ENCODE measurements around the gene HTR4.

HTR4 gene

DNA sequence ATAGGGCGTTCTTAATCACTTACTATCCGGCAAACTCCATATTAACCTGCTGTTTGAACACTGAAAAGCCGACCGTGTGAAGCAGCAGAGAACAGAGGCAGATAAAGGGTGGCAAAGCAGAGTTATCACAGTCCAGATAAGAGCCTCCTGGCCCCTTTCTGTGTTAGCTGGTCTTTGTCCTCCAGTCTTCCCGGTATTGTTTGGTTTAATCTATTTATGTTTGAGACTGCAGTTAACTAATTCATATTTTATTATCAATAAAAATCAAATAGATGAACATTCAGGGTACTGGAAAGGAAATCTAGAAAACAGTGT is 6.0 kb upstream of the HTR4 start:
- peaks cover 36 to 57% of the 10 kb centered on the region in 2 experiments for H3K27me3 ChIP-seq (ENCODE audit: control insufficient read depth in 1 of 2, insufficient read depth in 1 of 2, low read length in 2 of 2)
- H3K9me3 ChIP-seq (ENCODE audit: control insufficient read depth, low read length) = no peaks in the 10 kb centered on the region
- no peak overlapping the region for H2AFZ ChIP-seq (ENCODE audit: low read depth, low read length)
- no peak for DNase-seq
- no peak overlapping the region for H3K27ac ChIP-seq (ENCODE audit: low read length, poor library complexity, severe bottlenecking)
- no peaks in the 10 kb centered on the region for H3K4me1 ChIP-seq (ENCODE audit: control insufficient read depth, insufficient read depth, low read depth, low read length)
- no peaks in the 10 kb centered on the region for H3K79me1 ChIP-seq (replicated peaks; ENCODE audit: low read length, poor library complexity, severe bottlenecking)
- no peak overlapping the region for H3K4me3 ChIP-seq (ENCODE audit: insufficient read depth in 1 of 2, low read depth in 1 of 2, low read length in 2 of 2)
- H3K4me2 ChIP-seq (ENCODE audit: low read length, poor library complexity, severe bottlenecking) = no peak overlapping the region
- no peak overlapping the region for H3K23ac ChIP-seq (ENCODE audit: low read length in 2 of 2)
- no peak overlapping the region for H4K8ac ChIP-seq (ENCODE audit: low read length)
- no peak overlapping the region for H3K9ac ChIP-seq (ENCODE audit: low read length)
- H3K18ac ChIP-seq (ENCODE audit: low read depth in 1 of 2, low read length in 2 of 2) = no peak overlapping the region
- no peaks in the 10 kb centered on the region for H3K36me3 ChIP-seq (ENCODE audit: control insufficient read depth in 1 of 2, insufficient read depth in 2 of 2, low read depth in 1 of 2, low read length in 2 of 2)
- H2AK5ac ChIP-seq (ENCODE audit: low read length, severe bottlenecking) = no peak overlapping the region
- WGBS = 65% methylated on average over 3 of the region's 5 CpGs
- H3K4ac ChIP-seq (ENCODE audit: low read depth in 1 of 2, low read length in 2 of 2) = no peak overlapping the region
- no peak overlapping the region for H2BK12ac ChIP-seq (ENCODE audit: low read length in 2 of 2)
- no peak overlapping the region for H2BK5ac ChIP-seq (ENCODE audit: low read depth, low read length, poor library complexity, severe bottlenecking)
- H4K91ac ChIP-seq (ENCODE audit: low read length) = no peak overlapping the region
- no peak overlapping the region for H3K14ac ChIP-seq (ENCODE audit: low read length in 2 of 2)
- no peak overlapping the region for H2BK15ac ChIP-seq (ENCODE audit: low read depth, poor library complexity, severe bottlenecking)
- H2BK120ac ChIP-seq (ENCODE audit: low read depth, low read length) = no peak overlapping the region

DNA sequence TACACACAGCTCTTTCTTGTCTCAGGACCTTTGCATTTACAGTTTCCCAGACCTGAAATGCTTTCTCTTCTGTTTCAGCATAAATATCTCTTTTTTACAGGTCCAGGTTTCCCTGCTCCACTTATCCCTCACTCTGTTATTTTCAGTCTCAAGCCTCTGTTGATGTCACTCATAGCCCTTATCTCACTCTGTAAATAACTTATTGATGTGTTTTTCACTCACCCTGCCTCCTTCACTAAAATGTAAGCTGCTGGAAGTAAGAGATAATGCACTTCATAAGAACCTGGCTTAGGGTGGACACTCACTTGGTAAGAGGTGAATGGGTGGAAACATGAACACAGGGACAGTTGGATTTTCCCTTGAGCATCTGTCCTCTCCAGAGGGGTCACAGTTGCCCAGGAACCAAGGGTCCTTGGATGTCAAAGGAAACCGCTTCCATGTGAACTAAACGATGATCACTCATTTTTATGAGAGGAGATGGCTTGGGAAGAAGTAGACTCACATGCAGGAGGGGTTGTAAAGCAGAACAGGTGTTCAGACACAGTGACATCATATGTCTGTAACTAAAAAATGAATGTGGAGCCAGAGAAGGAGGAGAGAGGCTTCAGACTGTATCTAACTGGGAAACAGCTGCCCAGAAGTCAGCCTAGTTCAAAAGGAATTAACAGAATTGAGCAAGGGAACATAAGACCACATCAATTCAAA is 5.5 kb upstream of the HTR4 start:
- no peak overlapping the region for H3K4me3 ChIP-seq (ENCODE audit: insufficient read depth in 1 of 2, low read depth in 1 of 2, low read length in 2 of 2)
- H2BK120ac ChIP-seq (ENCODE audit: low read depth, low read length) = no peak overlapping the region
- peaks cover 41 to 62% of the 10 kb centered on the region in 2 experiments for H3K27me3 ChIP-seq (ENCODE audit: control insufficient read depth in 1 of 2, insufficient read depth in 1 of 2, low read length in 2 of 2)
- H3K4ac ChIP-seq (ENCODE audit: low read depth in 1 of 2, low read length in 2 of 2) = no peak overlapping the region
- H3K9ac ChIP-seq (ENCODE audit: low read length) = no peak overlapping the region
- no peak overlapping the region for H4K8ac ChIP-seq (ENCODE audit: low read length)
- 78% methylated on average over 2 of the region's 2 CpGs for WGBS
- no peaks in the 10 kb centered on the region for H3K9me3 ChIP-seq (ENCODE audit: control insufficient read depth, low read length)
- H3K23ac ChIP-seq (ENCODE audit: low read length in 2 of 2) = no peak overlapping the region
- no peak overlapping the region for H3K27ac ChIP-seq (ENCODE audit: low read length, poor library complexity, severe bottlenecking)
- no peak overlapping the region for H3K14ac ChIP-seq (ENCODE audit: low read length in 2 of 2)
- H4K91ac ChIP-seq (ENCODE audit: low read length) = no peak overlapping the region
- DNase-seq = no peak
- H2AFZ ChIP-seq (ENCODE audit: low read depth, low read length) = no peak overlapping the region
- no peaks in the 10 kb centered on the region for H3K4me1 ChIP-seq (ENCODE audit: control insufficient read depth, insufficient read depth, low read depth, low read length)
- no peak overlapping the region for H2BK5ac ChIP-seq (ENCODE audit: low read depth, low read length, poor library complexity, severe bottlenecking)
- H2BK12ac ChIP-seq (ENCODE audit: low read length in 2 of 2) = no peak overlapping the region
- no peaks in the 10 kb centered on the region for H3K36me3 ChIP-seq (ENCODE audit: control insufficient read depth in 1 of 2, insufficient read depth in 2 of 2, low read depth in 1 of 2, low read length in 2 of 2)
- no peak overlapping the region for H2BK15ac ChIP-seq (ENCODE audit: low read depth, poor library complexity, severe bottlenecking)
- H3K4me2 ChIP-seq (ENCODE audit: low read length, poor library complexity, severe bottlenecking) = no peak overlapping the region
- H3K18ac ChIP-seq (ENCODE audit: low read depth in 1 of 2, low read length in 2 of 2) = no peak overlapping the region
- no peaks in the 10 kb centered on the region for H3K79me1 ChIP-seq (replicated peaks; ENCODE audit: low read length, poor library complexity, severe bottlenecking)
- no peak overlapping the region for H2AK5ac ChIP-seq (ENCODE audit: low read length, severe bottlenecking)

DNA sequence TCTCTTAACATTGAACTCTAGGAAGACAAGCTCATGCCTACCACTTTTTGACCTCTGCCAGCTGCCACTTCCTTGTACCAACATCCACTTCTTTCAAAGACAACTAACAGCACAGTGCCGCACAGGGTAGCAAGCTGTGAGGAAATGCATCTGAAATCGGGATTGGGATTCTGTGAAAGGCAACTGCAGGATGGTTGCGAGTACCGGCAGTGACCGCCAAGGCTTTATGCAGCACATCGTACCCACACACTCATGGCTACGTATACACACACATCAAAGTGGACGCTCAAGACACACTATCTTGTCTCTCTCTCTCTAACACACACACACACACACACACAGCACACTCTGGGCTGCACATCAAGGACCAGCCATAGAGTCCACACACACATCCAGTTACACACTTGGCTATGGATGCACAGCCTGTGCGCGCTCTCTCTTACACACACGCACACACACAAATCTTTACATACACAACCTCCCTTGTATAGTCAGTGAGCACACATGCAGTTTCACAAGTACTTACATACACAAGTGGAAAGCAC is 964 bp downstream of the HTR4 start:
- Histone ChIP-seq H3K9ac (ENCODE audit: low read length) (no peak overlapping the region), H2AK5ac (ENCODE audit: low read length, severe bottlenecking) (no peak overlapping the region), H2BK5ac (ENCODE audit: low read depth, low read length, poor library complexity, severe bottlenecking) (no peak overlapping the region), H3K18ac (ENCODE audit: low read depth in 1 of 2, low read length in 2 of 2) (no peak overlapping the region), H3K9me3 (ENCODE audit: control insufficient read depth, low read length) (no peaks in the 10 kb centered on the region), H3K36me3 (ENCODE audit: control insufficient read depth in 1 of 2, insufficient read depth in 2 of 2, low read depth in 1 of 2, low read length in 2 of 2) (no peaks in the 10 kb centered on the region), H2BK12ac (ENCODE audit: low read length in 2 of 2) (no peak overlapping the region), H2BK15ac (ENCODE audit: low read depth, poor library complexity, severe bottlenecking) (no peak overlapping the region), H3K14ac (ENCODE audit: low read length in 2 of 2) (no peak overlapping the region), H4K91ac (ENCODE audit: low read length) (no peak overlapping the region), H3K23ac (ENCODE audit: low read length in 2 of 2) (no peak overlapping the region), H3K4me2 (ENCODE audit: low read length, poor library complexity, severe bottlenecking) (no peak overlapping the region), H3K4ac (ENCODE audit: low read depth in 1 of 2, low read length in 2 of 2) (no peak overlapping the region), H4K8ac (ENCODE audit: low read length) (no peak overlapping the region), H3K27ac (ENCODE audit: low read length, poor library complexity, severe bottlenecking) (no peak overlapping the region), H3K4me3 (ENCODE audit: insufficient read depth in 1 of 2, low read depth in 1 of 2, low read length in 2 of 2) (no peak overlapping the region), H2AFZ (ENCODE audit: low read depth, low read length) (no peak overlapping the region), H2BK120ac (ENCODE audit: low read depth, low read length) (no peak overlapping the region), H3K79me1 (replicated peaks; ENCODE audit: low read length, poor library complexity, severe bottlenecking) (no peaks in the 10 kb centered on the region), H3K4me1 (ENCODE audit: control insufficient read depth, insufficient read depth, low read depth, low read length) (peaks cover 4% of the 10 kb centered on the region), H3K27me3 (ENCODE audit: control insufficient read depth in 1 of 2, insufficient read depth in 1 of 2, low read length in 2 of 2) (peaks cover 52 to 54% of the 10 kb centered on the region in 2 experiments)
- DNase-seq = no peak
- 91% methylated on average over 11 of the region's 11 CpGs for WGBS

GRCh38 chr5:148651528-148651927 is 2.8 kb downstream of the HTR4 start:
- H3K36me3 ChIP-seq (ENCODE audit: control insufficient read depth in 1 of 2, insufficient read depth in 2 of 2, low read depth in 1 of 2, low read length in 2 of 2) = no peaks in the 10 kb centered on the region
- 17% methylated on average over 1 of the region's 1 CpG for WGBS
- H3K4me3 ChIP-seq (ENCODE audit: insufficient read depth in 1 of 2, low read depth in 1 of 2, low read length in 2 of 2) = no peak overlapping the region
- peaks cover 4% of the 10 kb centered on the region for H3K4me1 ChIP-seq (ENCODE audit: control insufficient read depth, insufficient read depth, low read depth, low read length)
- no peaks in the 10 kb centered on the region for H3K79me1 ChIP-seq (replicated peaks; ENCODE audit: low read length, poor library complexity, severe bottlenecking)
- no peak overlapping the region for H3K4me2 ChIP-seq (ENCODE audit: low read length, poor library complexity, severe bottlenecking)
- H2AK5ac ChIP-seq (ENCODE audit: low read length, severe bottlenecking) = no peak overlapping the region
- no peak overlapping the region for H4K8ac ChIP-seq (ENCODE audit: low read length)
- no peak overlapping the region for H3K4ac ChIP-seq (ENCODE audit: low read depth in 1 of 2, low read length in 2 of 2)
- no peak overlapping the region for H2AFZ ChIP-seq (ENCODE audit: low read depth, low read length)
- no peak overlapping the region for H2BK12ac ChIP-seq (ENCODE audit: low read length in 2 of 2)
- H2BK15ac ChIP-seq (ENCODE audit: low read depth, poor library complexity, severe bottlenecking) = no peak overlapping the region
- no peak overlapping the region for H2BK120ac ChIP-seq (ENCODE audit: low read depth, low read length)
- H4K91ac ChIP-seq (ENCODE audit: low read length) = no peak overlapping the region
- peaks cover 42 to 44% of the 10 kb centered on the region in 2 experiments for H3K27me3 ChIP-seq (ENCODE audit: control insufficient read depth in 1 of 2, insufficient read depth in 1 of 2, low read length in 2 of 2)
- no peak overlapping the region for H3K14ac ChIP-seq (ENCODE audit: low read length in 2 of 2)
- no peak for DNase-seq
- no peak overlapping the region for H3K27ac ChIP-seq (ENCODE audit: low read length, poor library complexity, severe bottlenecking)
- H3K9ac ChIP-seq (ENCODE audit: low read length) = no peak overlapping the region
- no peak overlapping the region for H3K23ac ChIP-seq (ENCODE audit: low read length in 2 of 2)
- H3K9me3 ChIP-seq (ENCODE audit: control insufficient read depth, low read length) = no peaks in the 10 kb centered on the region
- no peak overlapping the region for H2BK5ac ChIP-seq (ENCODE audit: low read depth, low read length, poor library complexity, severe bottlenecking)
- H3K18ac ChIP-seq (ENCODE audit: low read depth in 1 of 2, low read length in 2 of 2) = no peak overlapping the region
